Hindlimb muscle (tissue), 1 donor: ENCODE results near the gene MANSC4. TPM values are rescaled to one million over a fixed set of nuclear protein-coding genes. Genes with fewer than 3 reads are reported as not detected.

Source experiments
- DNase-seq: peaks from one replicate; pipeline ENCODE4 v3.0.0-alpha.2; 2013
- polyA plus RNA-seq: library from polyadenylated mRNA; unstranded; fragments of 120-200 nt; gene quantifications from one replicate; pipeline ENCODE4 v1.2.1, GENCODE V29; 2013; ENCODE audit not compliant: insufficient read length

MANSC4 gene
- polyA plus RNA-seq, 1 donor = not detected

- no peak for DNase-seq
These were observed 20.8 kb upstream of the MANSC4 start for GRCh38 chr12:27800819-27801218.

GRCh38 chr12:27797301-27798025 is 17.4 kb upstream of the MANSC4 start:
- DNase-seq = no peak

DNA sequence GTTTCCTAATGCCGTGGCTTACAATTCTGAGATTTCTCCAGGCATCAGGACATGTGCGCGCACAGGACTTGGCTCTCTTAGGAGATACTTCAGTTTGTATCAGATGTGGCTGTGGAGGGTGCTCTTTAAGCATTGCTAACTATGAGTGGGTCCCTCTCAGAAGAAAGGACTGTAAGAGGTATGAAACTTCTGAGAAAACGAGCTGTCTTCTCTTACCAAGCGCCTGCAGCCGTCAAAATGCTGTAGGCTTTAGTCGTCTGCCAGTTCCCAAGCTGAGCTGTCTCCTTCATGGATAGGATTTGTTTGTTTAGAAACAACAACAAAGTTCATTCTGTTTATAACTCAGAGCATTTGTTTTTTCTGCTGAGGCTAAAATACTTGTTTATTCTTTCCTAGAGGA is 16.1 kb upstream of the MANSC4 start:
- no peak for DNase-seq

- no peak for DNase-seq
These were observed 15.0 kb upstream of the MANSC4 start for GRCh38 chr12:27794818-27795584.

GRCh38 chr12:27790179-27790578 is 10.1 kb upstream of the MANSC4 start:
- DNase-seq = no peak

GRCh38 chr12:27787559-27787958 is 7.5 kb upstream of the MANSC4 start:
- no peak for DNase-seq

DNA sequence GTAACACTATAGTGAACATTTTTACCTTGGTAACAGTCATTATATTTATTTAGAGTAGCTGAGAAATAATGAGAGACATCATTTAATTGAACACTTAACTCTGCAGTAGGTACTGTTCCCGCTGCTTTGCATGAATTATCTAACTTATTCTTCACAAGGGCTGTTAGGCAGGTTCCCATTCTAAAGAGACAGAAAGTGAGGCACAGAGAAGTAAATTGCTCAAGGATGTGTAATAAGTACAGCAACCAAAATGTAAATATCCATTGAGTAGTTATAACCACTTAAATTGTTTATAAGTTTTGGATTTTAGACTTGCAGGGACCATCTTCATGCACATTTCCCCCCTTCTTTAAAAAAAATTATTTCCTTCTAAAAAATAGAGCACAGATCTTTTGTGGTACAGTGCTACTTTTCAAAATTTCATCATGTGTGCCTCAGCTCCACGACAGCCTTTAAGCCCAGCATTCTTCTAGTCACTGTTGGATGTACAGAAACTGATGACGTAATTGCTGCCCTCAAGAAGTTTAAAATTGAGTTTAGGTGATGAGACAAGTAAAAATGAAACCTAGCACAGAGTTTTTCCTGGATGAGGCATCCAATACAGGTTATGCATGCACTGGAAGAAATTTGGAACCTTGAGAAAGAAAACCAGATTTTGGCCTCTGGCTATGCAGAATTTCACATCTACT is 6.0 kb upstream of the MANSC4 start:
- no peak for DNase-seq

DNA sequence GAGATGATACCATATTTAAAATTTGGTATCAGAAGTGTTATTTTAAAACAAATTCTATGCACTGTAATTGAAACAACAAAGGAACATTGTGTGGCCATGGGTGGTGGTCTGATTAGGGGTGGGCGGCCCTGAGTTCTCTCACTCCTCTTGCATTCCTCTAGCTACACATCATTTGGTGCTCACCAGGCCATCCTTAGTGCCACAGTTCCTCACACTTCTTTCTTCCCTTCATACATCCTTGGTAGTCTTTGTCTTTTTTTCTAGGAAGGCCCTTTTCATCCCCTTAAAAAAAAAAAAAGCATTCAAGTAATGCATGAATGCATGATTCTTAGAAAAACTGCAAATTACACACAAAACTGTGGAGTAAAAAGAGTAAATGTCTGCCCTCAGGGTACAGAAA is 2.4 kb upstream of the MANSC4 start:
- DNase-seq = no peak

DNA sequence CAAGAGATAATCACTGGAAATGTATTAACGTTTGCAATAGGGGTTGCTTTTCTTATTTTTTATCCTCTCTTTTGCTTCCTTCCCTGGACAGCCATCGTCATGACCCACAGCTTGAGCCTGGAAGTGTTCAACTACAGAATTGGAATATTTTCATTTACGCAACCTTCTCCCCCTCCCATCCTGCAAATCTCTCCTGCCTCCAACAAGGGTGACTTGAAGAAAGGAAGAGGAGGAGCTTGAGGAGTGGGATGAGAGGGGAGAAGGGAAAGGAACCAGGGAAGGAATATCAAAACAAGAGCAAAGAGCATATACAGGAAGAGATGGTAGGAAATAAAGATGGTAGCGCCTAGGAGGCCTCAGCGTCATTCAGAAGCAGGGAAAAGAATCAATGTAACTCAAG is 1.6 kb upstream of the MANSC4 start:
- DNase-seq = no peak

- DNase-seq = no peak
These were observed 774 bp upstream of the MANSC4 start for GRCh38 chr12:27780612-27781408.

DNA sequence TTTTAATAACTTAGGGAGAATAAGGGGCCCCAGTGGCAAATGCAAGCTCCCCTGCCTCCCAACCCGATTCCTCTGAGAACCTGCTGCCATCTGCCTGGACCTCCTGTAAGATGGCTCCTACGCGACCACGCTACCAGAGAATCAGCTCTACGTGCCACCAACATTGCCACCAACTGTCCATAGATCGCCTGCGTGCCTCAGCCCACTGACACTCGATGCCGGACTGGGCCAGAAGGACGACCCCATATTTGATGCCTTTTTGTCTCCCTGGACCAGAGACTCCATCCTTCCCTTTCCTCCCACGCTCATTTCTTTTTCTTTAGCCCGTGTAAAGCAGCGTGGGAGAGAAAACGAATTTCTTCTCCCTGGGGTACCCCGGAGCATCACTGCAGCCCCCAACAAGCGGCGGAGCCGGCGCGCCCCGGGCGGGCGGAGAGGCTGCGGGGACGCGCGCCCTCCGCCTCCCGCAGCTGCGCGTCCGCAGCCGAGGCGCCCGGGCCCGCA is 568 bp downstream of the MANSC4 start:
- no peak for DNase-seq

DNA sequence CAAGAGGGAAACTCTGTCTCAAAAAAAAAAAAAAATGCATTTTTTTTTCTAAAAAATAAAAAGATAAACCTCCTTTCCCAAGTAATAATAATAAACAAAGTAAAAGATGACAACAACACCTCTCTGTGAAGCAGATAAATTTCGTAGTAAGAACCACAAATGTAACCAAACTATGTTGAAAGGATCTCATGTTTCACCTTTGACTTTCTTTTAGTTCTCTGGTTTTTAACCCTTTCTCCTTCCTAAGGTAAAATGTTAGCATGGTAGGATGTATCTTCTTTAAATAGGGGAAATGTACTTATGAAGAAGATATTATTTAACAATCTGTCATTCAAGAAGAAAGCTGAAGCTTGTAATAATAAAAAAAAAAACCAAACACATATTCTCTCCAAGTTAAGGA is 1.8 kb downstream of the MANSC4 start:
- DNase-seq = no peak

- DNase-seq = no peak
These were observed 2.9 kb downstream of the MANSC4 start for GRCh38 chr12:27777141-27777540.

GRCh38 chr12:27772328-27773049 is 7.5 kb downstream of the MANSC4 start:
- DNase-seq = no peak

DNA sequence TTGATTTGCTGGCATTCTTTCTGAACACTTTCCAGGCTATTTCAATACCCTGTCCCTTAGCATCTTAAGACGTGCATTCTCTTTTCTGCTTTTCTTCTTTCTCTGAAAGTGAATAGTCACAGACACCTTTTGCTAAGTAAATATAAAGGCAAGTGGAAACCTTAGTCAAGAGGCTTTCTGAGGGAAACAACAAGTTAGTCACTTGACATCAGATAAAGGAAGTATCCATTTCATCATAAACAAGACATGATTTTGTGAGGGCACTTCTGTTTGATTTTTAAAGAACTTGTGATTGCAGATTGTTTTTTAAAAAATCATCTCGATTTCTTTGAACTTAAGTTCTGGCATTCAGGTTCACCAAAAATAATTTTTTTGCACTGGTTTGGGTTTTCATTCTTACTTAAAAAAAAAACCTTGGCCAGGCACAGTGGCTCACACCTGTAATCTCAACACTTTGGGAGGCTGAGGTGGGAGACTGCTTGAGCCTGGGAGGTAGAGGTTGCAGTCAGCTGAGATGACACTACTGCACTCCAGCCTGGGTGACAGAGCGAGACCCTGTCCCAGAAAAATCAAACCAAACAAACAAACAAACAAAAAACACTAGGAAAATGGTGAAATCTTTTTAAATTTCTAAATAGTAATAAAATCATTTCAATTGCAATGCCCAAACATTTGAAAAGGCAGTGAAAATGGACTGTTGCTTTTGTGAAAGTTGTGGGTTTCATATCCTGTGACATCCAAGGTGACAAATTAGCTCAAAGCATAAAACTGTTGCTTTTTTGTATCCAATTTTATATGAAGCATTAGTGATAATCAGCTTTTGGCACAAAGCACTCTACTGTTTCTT is 8.3 kb downstream of the MANSC4 start:
- no peak for DNase-seq

- no peak for DNase-seq
These were observed 10.8 kb downstream of the MANSC4 start for GRCh38 chr12:27769142-27769673.

- DNase-seq = no peak
These were observed 13.4 kb downstream of the MANSC4 start for GRCh38 chr12:27766587-27766986.

- DNase-seq = no peak
These were observed 17.3 kb downstream of the MANSC4 start for GRCh38 chr12:27762757-27763156.

DNA sequence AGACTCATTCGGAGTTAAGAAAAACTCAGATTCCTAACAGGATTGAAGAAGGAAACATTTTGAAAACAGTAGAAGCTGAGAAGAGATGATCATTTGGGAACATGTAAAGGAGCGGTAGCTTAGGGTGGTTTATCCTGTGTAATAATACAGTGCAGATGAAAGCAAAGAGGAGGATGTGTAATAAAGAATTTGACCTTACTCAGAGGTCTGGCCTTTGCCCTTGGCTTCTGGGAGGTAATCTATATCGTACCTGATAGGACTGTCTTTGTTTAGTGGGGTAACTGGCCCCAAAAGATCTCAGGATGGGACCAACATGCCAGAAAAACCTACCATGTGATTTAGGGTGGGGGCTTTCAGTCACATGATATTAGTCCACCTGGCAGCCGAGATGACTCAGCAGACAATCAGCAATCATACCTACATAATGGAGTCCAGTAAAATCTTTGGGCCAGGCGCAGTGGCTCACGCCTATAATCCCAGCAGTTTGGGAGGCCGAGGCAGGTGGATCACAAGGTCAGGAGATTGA is 23.3 kb downstream of the MANSC4 start:
- no peak for DNase-seq

- no peak for DNase-seq
These were observed 25.2 kb downstream of the MANSC4 start for GRCh38 chr12:27754795-27755194.
